ENCODE measurements around the gene TMEM256. TPM values are rescaled to one million over a fixed set of nuclear protein-coding genes. Genes with fewer than 3 reads are reported as not detected.
A peak's percentile ranks its signal among the peaks of the same experiment; 100 is the strongest.
"Not testable (repeated sequence)": the region's sequence is repeated elsewhere in the genome, so short reads cannot be mapped to it uniquely, and the experiment has no call there.

Gene TMEM256
- total RNA-seq, 1 experiment from 2014 or later = 88.9 TPM

DNA sequence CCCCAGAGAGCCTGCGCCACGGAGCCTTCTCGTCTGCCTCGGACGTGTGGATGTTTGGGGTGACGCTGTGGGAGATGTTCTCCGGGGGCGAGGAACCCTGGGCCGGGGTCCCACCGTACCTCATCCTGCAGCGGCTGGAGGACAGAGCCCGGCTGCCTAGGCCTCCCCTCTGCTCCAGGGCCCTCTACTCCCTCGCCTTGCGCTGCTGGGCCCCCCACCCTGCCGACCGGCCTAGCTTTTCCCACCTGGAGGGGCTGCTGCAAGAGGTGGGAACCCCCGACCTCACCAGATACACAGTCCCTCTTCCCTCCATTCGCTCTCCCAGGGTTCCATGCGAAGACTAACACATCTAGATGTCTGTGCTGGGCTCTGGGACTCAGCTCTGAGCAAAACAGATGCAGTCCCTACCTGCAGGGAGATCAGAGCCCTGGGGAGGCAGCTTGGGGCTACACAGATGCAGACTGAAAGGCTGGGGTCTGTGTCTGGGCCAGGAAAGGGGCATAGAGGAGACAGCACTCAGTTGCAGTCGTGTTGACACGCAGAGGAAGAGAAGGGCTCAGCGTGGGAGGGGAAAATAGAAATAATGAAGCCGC lies 19.3 kb downstream of the TMEM256 start:
- DNase-seq (ENCODE audit: low read depth) = no peak

DNA sequence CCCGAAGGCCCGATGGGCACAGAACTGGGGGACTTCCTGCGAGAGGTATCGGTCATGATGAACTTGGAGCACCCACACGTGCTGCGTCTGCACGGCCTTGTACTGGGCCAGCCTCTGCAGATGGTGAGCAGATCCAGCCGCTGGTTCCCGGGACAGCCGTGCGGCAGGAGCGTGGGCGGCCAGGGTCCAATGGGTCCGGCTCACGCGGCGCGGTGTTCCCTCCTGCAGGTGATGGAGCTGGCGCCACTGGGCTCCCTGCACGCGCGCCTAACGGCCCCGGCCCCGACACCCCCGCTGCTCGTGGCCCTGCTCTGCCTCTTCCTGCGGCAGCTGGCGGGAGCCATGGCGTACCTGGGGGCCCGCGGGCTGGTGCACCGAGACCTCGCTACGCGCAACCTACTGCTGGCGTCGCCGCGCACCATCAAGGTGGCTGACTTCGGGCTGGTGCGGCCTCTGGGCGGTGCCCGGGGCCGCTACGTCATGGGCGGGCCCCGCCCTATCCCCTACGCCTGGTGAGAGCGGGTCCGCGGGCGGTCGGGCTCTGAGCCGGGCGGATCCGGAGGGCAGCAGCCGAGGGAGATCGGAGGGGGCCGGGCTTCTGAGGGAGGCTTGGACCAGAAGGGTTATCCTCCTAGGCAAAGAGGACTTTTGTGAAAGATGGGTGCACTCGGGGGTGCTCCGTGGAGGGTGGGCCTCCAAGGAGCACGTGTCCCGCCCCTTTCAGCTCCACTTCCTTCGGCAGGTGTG lies 20.0 kb downstream of the TMEM256 start:
- no peak for DNase-seq (ENCODE audit: low read depth)

DNA sequence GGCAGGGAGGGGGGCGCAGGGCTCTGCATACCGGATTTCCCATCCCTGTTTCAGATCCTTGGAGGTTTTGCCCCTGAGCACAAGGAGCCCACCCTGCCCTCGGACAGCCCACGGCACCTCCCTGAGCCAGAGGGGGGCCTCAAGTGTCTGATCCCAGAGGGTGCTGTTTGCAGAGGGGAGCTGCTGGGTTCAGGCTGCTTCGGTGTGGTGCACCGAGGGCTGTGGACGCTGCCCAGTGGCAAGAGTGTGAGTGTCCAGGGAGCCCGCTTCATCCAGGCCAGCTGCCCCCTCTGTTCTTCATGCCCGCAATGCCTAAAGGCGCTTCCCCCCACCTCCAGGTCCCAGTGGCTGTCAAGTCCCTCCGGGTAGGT lies 20.5 kb downstream of the TMEM256 start:
- DNase-seq (ENCODE audit: low read depth) = no peak

DNA sequence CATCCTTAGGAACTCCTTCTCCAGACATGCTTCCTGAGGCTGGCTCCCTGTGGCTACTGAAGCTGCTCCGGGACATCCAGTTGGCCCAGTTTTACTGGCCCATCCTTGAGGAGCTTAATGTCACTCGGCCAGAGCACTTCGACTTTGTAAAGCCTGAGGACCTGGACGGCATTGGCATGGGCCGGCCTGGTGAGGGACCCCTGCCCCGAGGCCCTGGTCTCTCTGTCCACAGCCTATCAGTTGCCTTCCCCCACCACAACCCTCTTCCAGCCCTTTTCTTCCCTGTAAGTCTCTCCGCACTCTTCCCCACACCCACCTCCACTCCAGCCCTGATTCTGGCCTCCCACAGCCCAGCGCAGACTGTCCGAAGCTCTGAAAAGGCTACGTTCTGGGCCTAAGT lies 21.0 kb downstream of the TMEM256 start:
- no peak for DNase-seq (ENCODE audit: low read depth)

DNA sequence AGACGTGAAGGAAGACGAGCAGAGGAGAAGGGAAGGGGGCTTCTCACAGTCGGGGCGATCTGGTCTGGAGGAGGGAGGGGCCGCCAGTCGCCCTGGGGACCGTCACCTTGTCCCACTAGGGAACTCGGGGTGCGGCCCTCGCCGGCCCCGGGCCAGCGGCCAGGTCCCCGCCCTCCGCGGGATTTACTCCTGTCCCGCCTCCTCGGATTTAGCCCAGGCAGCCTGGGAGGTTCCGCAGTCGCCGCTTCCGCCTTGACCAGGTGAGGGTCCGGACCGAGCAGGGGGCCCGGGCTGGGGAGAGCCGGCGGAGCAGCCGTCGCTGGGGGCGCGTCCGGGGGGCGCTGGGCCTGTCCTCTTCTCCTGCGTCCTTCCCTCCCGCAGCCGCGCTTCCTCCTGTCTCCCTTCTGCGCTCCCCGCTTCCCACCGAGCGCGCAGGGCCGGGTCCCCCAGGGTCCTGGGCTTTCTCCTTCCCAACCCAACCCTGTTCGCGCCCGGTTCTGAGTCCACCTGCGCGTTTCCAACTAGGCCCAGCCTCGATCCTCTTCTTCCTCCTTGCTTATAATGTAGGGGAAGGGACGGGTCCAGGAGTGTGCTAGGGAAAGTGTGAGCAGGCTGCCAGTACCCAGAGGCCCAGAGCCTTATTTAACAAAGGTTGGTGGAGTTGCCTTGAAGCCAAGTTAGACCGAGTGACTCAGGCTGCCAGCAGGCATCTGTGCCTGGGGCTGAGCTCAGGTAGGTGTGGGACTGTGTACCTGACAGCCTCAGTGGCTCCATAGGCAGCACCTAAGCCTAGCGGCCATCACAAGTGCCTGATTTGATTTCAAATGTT lies 22.8 kb downstream of the TMEM256 start, which contains the start of gene TNK1:
TSS of gene TNK1 (plus strand) at position 235 of the 829 bp plus-strand sequence. CDS start 1,838 bp downstream, outside the sequence.
- DNase-seq (ENCODE audit: low read depth) = no peak

DNA sequence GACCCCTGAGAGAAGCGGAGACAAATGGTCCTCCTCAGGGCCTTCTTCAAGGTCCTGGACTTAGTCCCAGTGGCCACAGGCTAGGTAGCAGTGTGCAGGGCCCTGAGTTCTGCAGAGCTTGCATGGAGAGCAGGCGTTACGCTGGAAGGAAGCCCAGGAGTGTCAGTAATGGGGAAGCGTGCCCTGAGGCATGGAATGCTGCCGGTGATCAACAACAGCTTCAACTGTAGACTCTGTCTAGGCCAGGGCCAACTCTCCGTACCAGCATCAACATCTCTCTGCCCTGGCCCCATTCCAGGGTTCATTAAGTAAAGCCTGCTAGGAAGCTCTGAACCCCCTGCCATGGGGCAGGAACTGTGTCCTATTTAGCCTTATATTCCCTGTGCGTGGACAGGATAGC lies 23.6 kb downstream of the TMEM256 start:
- DNase-seq (ENCODE audit: low read depth) = no peak

DNA sequence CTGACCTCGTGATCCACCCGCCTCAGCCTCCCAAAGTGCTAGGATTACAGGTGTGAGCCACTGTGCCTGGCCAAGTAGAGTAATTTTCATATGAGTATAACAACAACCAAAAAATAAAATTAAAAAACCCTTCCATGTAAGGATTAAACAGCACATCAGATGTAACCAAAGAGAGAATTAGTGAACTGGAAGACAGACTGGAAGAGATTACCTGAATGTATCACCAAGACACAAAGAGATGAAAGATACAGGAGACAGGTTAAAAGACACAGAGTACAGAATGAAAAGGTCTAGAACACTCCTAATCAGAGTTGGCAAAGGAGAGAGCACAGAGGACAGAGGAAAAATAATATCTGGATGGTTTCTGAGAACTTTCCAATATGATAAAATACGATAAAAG lies 24.8 kb downstream of the TMEM256 start:
- no peak for DNase-seq (ENCODE audit: low read depth)

DNA sequence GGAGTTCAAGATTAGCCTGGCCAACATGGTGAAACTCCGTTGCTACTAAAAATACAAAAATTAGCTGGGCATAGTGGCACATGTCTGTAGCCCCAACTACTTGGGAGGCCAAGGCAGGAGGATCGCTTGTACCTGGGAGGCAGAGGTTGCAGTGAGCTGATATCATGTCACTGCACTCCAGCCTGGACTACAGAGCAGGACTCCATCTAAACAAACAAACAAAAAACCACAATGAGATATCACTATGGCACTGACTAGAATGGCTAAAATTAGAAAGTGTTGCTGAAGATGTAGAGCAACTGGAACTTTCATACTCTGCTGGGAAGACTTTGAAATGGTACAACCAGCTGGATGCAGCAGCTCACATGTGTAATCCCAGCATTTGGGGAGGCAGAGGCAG lies 29.5 kb downstream of the TMEM256 start:
- peak; percentile 39 for DNase-seq (ENCODE audit: low read depth)

DNA sequence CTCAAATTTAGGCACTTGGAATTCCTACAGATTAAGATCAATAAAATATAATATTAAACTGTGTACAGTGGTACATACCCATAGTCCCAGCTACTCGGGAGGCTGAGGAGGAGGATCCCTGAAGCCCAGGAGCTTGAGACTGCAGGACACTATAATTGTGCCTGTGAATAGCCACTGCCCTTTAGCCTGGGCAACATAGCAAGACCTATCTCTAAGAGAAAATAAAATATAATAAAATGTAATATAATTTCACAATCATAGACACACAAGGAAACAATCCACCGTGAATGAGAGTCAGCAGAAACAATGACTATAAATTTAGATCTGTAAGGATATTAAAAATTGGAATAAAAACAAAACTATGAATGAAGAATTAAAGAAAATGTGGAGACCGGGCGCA lies 33.0 kb downstream of the TMEM256 start:
- no peak for DNase-seq (ENCODE audit: low read depth)

DNA sequence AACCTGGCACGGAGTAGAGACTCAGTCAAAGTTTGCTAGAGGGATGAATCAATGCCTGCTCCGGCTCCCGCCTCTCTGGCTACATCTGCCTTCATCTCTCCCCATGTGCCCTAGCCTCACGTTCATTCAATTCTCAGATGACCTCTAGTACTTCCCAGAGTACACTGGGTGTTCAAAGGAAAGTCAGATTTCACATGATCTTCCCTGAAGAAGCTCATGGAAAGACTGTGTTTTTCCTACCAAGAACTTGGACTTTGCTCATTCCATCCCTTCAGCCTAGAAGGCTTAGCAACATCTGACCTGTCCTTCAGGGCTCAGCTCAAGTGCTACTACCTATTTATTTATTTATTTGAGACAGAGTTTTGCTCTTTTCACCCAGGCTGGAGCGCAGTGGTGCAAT lies 34.1 kb downstream of the TMEM256 start:
- no peak for DNase-seq (ENCODE audit: low read depth)

DNA sequence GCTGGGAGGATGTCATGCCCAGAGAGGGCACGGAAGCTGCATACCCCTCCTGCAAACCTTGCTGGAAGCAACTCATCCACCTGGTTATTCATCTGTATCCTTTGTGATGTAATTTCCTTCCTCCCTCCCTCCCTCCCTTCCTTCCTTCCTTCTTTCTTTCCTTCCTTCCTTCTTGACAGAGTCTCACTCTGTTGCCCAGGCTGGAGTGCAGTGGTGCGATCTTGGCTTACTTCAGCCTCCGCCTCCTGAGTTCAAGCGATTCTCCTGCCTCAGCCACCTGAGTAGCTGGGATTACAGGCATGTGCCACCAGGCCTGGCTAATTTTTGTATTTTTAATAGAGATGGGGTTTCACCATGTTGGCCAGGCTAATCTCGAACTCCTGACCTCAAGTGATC lies 35.3 kb downstream of the TMEM256 start:
- not testable (repeated sequence) for DNase-seq (ENCODE audit: low read depth)

DNA sequence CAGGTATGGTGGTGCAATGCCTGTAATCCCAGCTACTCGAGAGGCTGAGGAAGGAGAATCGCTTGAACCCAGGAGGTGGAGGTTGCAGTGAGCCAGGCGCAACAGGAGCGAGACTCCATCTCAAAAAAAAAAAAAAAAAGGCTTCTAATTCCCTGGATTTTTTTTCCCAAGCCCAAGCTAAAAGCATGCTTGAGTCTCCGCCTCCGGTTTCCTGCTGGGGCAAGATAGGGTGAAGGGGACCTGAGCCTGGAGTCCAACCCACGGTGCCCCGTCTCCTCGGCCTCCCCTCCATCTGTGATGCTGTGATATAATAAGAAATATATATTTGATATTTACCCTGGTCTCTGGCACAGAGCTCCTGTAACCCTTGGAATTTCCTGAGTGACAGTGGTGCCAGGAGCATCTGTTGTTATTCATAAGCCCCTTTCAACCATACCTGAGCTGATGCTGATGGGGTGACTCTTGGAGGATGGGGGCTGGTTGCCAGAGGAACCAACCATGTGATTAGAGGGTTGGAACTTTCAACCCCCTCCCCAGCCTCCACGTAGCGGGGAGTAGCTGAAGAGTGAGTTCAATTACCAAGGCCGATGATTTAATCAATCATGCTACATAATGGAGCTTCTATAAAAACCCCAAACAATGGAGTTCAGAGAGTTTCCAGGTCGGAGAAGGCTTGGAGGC lies 35.8 kb downstream of the TMEM256 start:
- no peak for DNase-seq (ENCODE audit: low read depth)

DNA sequence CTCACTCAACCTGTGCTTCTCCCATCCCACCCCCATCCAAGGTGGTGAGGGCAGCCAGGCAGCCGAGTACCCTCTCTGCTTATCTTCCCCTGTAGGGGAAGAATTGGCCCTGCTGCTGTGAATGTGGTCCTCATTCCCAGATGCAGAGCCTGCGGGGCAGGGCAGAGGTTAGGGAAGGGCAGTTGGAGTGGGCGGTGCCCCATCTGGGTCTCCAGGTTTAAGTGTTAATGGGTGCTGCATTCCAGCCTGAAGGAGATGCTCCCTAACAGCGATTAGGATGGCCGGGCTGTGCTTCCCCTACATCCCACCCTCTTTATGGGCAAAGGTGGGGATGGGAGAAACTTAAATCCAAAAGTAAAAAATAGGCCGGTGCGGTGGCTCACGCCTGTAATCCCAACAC lies 36.8 kb downstream of the TMEM256 start:
- no peak for DNase-seq (ENCODE audit: low read depth)

DNA sequence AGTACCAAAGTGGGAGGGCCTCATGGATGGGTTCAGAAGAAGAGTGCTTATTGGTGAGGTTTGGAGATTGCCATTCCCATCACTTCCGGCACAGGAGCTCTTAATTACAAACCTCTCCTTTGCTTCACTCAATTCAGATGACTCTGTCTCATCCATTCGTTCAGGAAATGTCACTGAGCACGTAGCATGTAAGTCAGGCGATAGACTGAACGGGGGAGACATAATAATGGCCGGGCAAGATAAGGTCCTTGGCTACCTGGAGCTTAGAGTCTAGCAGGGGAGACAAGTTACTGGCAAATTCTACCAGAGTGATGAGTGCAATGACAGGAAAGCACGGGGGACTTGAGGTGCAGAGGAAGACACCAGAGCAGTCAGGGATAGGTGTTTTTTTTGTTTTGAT lies 37.9 kb downstream of the TMEM256 start:
- DNase-seq (ENCODE audit: low read depth) = not testable (repeated sequence)

DNA sequence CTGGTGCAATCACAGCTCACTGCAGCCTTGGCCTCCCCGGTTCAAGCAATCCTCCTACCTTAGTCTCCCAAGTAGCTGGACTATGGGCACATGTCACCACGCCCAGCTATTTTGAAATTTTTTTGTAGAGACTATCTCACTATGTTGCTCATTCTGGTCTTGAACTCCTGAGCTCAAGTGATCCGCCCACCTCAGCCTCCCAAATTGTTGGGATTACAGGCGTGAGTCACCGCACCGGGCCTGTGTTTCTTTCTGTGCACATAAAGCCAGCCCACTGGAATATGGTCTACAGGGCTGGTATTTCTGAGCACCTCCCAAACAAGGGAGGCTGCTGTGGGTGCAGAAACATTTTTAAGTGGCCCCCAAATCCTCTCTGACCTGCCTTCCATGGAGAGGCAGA lies 40.6 kb downstream of the TMEM256 start:
- no peak for DNase-seq (ENCODE audit: low read depth)

DNA sequence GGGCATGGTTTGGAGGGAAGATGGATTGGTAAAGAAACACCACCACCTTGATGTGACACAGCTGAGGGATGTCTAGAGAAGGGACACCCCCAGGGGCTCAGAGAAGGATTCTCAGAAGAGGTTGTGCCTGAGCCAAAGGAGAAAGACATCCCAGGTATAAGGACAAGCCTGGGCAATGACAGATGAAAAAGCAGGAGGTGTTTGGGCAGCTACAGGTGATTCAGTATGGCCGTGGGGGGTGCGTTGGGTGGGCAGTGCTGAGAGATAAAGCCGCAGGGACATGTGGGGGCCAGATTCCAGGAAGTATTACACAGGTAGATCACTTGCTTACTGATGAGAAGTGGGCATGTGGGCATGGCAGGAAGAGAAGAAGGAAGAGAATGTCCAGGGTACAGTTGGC lies 42.0 kb downstream of the TMEM256 start:
- DNase-seq (ENCODE audit: low read depth) = no peak

DNA sequence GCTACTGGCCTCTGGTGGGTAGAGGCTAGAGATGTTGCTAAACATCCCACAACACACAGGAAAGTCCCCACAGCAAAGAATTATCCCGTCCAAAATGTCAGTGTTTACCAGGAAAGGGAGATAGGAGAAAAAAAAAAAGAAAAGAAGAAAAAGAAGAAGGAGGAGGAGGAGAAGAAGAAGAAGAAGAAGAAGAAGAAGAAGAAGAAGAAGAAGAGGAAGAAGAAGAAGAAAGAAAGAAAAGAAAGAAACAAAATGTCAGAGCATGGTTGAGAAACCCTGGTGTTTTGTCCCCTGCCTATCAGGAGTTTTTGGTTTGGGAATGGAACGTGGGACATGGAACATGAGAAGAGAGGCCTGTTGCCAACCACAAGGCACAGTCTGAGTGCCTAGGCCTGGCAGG lies 46.5 kb downstream of the TMEM256 start:
- no peak for DNase-seq (ENCODE audit: low read depth)

DNA sequence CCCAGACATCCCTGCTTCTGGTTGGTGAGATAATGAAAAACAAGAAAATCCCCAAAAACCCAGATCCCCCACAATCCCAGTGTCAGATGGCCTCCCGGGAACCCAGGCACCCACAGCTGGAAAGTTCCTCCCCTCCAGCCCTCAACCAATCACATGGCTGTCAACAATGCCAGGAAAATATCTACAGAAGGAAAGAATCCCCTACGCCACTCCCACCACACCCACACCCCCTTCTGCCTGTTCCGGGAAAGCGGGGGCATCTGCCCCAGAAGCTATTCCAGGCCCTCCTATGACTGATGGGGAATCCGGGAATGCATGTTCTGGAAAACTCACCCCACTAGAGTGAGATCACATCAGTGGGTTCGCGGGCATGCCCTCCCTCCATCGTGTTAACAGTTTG lies 47.1 kb downstream of the TMEM256 start:
- no peak for DNase-seq (ENCODE audit: low read depth)

DNA sequence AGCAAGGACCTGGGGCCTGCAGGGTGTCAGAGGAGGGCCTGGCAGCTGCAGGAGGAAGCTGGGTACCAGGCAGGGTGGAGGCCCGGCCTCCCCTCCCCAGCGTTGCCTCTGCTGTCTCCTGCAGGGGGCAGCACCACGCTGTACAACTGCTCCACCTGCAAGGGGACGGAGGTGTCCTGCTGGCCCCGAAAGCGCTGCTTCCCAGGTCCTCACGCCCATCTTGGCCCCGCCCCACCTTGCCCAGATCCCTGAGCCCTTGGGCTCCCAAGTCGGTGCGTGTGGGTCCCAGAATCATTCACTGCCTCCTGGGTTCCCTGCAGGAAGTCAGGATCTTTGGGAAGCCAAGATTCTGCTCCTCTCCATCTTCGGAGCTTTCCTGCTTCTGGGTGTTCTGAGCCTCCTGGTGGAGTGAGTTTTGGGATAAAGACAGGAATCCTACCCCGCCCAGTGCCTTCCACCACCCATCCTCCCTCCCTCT lies 47.8 kb downstream of the TMEM256 start:
- DNase-seq (ENCODE audit: low read depth) = peak; percentile 51

DNA sequence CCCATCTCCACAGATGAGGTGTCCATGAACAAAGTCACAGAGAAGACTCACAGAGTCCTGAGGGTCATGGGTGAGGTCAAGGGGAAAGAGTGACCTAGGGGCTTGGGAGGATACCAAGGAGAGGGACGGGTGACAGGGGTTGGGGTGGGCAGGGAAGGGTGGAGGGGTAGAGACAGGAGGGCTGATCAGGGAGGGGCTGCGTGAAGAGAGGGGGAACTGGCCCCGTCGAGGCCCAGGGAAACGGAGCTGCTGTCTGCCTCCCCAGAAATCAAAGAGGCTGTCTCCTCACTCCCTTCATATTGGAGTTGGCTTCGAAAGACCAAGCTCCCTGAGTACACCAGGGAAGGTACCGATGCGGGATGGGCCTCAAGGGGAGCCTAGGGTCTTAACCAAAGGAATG lies 48.3 kb downstream of the TMEM256 start:
- DNase-seq (ENCODE audit: low read depth) = no peak

DNA sequence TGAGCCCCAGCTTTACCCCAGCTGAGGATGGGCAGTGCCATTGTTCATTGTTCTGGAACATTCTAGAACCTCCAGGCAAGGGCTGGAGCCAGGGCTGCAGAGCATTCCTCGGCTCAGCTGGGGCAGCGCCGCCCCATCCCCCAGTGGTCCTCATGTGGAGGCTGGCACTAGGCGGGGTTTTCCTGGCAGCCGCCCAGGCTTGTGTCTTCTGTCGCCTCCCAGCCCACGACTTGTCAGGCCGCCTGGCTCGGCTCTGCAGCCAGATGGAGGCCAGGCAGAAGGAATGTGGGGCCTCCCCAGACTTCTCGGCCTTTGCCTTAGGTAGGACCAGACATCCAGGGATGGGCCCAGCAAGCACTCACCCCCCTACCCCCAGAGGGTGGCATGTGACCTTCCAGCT lies 48.8 kb downstream of the TMEM256 start, which contains the start of gene TMEM95:
TSS of gene TMEM95 (plus strand) at position 104 of the 400 bp plus-strand sequence. CDS start at position 153, 49 bp downstream.
- no peak for DNase-seq (ENCODE audit: low read depth)
